ENCODE results near the gene ST6GALNAC4. TPM values are rescaled to one million over a fixed set of nuclear protein-coding genes. Genes with fewer than 3 reads are reported as not detected.
A peak's percentile ranks its signal among the peaks of the same experiment; 100 is the strongest.

Gene ST6GALNAC4
- total and polyA plus RNA-seq, 2 donors (not counting 1 experiment from before 2014, with no cell fraction given), result 80.5 to 199 TPM

GRCh38 chr9:127934248-127934647, 17.4 kb upstream of the ST6GALNAC4 start:
- Mint-ChIP-seq H3K27ac (peak overlapping the region; percentile 27), H3K4me3 (no peak overlapping the region)
- peaks cover 38 to 49% of the 10 kb centered on the region in 2 donors for H3K4me1 ChIP-seq (ENCODE audit: control insufficient read depth in 2 of 2, insufficient read depth in 2 of 2, low read length in 2 of 2)

More at GRCh38 chr9:127934248-127934647, 17.4 kb upstream of the ST6GALNAC4 start:
- ChIA-PET CTCF (interaction anchor here (1.2 to 2.0 kb wide), 2 partner anchors 8 to 183 kb away, joined by 3 to 4 read pairs; no protein-coding TSS in a partner anchor), POLR2A (interaction anchor here (1.4 kb wide), 1 partner anchor 155 kb away, joined by 3 read pairs; no protein-coding TSS in a partner anchor)
- Histone ChIP-seq H3K27ac (ENCODE audit: low read length in 2 of 2) (no peak overlapping the region), H3K4me2 (replicated peaks; ENCODE audit: low read depth, low read length, poor library complexity, severe bottlenecking) (no peak overlapping the region), H3K9me3 (ENCODE audit: control extremely low read depth in 1 of 3, control insufficient read depth in 2 of 3, insufficient read depth in 1 of 3, low read length in 2 of 3) (peaks cover 0 to 4% (median 0%) of the 10 kb centered on the region in 3 donors), H3K79me2 (ENCODE audit: control insufficient read depth, insufficient read depth, low read length) (peaks cover 41% of the 10 kb centered on the region), H3K36me3 (replicated peaks in 1 of 2; ENCODE audit: control extremely low read depth in 1 of 2, control insufficient read depth in 1 of 2, extremely low read depth in 1 of 2, insufficient read depth in 2 of 2, low read length in 1 of 2) (peaks cover 0 to 11% of the 10 kb centered on the region in 2 experiments), H3K27me3 (replicated peaks in 1 of 4; ENCODE audit: control extremely low read depth in 1 of 4, control insufficient read depth in 3 of 4, insufficient read depth in 4 of 4, low read length in 3 of 4) (peaks cover 0 to under 1% (median under 1%) of the 10 kb centered on the region in 4 experiments), H3K4me3 (ENCODE audit: control extremely low read depth in 1 of 5, extremely low read depth in 1 of 5, insufficient read depth in 1 of 5, low read depth in 2 of 5, low read length in 4 of 5) (no peak overlapping the region), H3K9ac (ENCODE audit: low read length) (no peak overlapping the region), H4K20me1 (ENCODE audit: control insufficient read depth, insufficient read depth, low read length, poor library complexity, severe bottlenecking) (peaks cover 16% of the 10 kb centered on the region), H2AFZ (ENCODE audit: insufficient read depth, low read depth, low read length, poor library complexity, severe bottlenecking) (no peak overlapping the region)
- ATAC-seq (ENCODE audit: low read depth), result no peak
- WGBS (ENCODE audit: insufficient coverage), result 96% methylated on average over 4 of the region's 4 CpGs
- no peaks in the 10 kb centered on the region for H3K9me3 Mint-ChIP-seq (ENCODE audit: insufficient read depth)
- intact Hi-C loops (cut with micrococcal nuclease), result no loop called here
- TF ChIP-seq EZH2 (IDR thresholded peaks at IDR 0.05; ENCODE audit: borderline replicate concordance, insufficient read depth, low read depth, low read length, poor library complexity, severe bottlenecking) (no peak), CTCF (IDR thresholded peaks at IDR 0.05) (no peak)
- H3K4me1 Mint-ChIP-seq, result peaks cover 57% of the 10 kb centered on the region
- peaks cover 3% of the 10 kb centered on the region for H3K27me3 Mint-ChIP-seq
- DNase-seq, result no peak

Data from B cell (primary cell).